MCF 10A (cell line): ENCODE data around the gene EXOC7. TPM values are rescaled to one million over a fixed set of nuclear protein-coding genes. Genes with fewer than 3 reads are reported as not detected.
A peak's percentile ranks its signal among the peaks of the same experiment; 100 is the strongest.

ENCODE experiments used
- BruUV-seq: library from RNA; stranded (reverse); fragments of 400-500 nt; replicated peaks from 2 replicates; lab custom pipeline; 2021; lab: Mats Ljungman, UMichigan
- CTCF ChIA-PET: fragments of 300-600 bp; sonication (Branson Sonifier 250); formaldehyde crosslinking; extraction: SDS; loops from one replicate; lab custom pipeline; 2021; ENCODE audit warnings: antibody characterized with exemption, inconsistent platforms; lab: Yijun Ruan, JAX
- POLR2A ChIA-PET: fragments of 300-600, 350-650 bp; sonication (Branson Sonifier 250); formaldehyde crosslinking; extraction: SDS; loops from one replicate; lab custom pipeline; 2020; ENCODE audit warnings: antibody characterized with exemption, inconsistent platforms; lab: Yijun Ruan, JAX
- DNase-seq: peaks from one replicate; pipeline ENCODE4 v3.0.0-alpha.2; 2018; ENCODE audit not compliant: unreplicated experiment
- H3K27ac Mint-ChIP-seq: one replicate; pipeline ENCODE4 v1.8.0; 2022; ENCODE audit warnings: mild to moderate bottlenecking, low read depth, mixed read lengths; ENCODE audit not compliant: unreplicated experiment
- H3K27me3 Mint-ChIP-seq: one replicate; pipeline ENCODE4 v1.8.0; 2022; ENCODE audit warnings: mixed read lengths; ENCODE audit not compliant: insufficient read depth, unreplicated experiment
- H3K36me3 Mint-ChIP-seq: one replicate; pipeline ENCODE4 v1.8.0; 2022; ENCODE audit warnings: mild to moderate bottlenecking, moderate library complexity, mixed read lengths; ENCODE audit not compliant: insufficient read depth, unreplicated experiment
- H3K4me1 Mint-ChIP-seq: one replicate; pipeline ENCODE4 v1.8.0; 2022; ENCODE audit warnings: mixed read lengths; ENCODE audit not compliant: insufficient read depth, unreplicated experiment
- H3K4me3 Mint-ChIP-seq: one replicate; pipeline ENCODE4 v1.8.0; 2022; ENCODE audit warnings: mild to moderate bottlenecking, moderate library complexity, mixed read lengths; ENCODE audit not compliant: unreplicated experiment
- H3K9me3 Mint-ChIP-seq: one replicate; pipeline ENCODE4 v1.8.0; 2022; ENCODE audit warnings: mixed read lengths; ENCODE audit not compliant: unreplicated experiment
- intact Hi-C: fragments of 100-400 bp; cut with micrococcal nuclease; formaldehyde crosslinking; loops from 2 replicates; pipeline ENCODE4 v1.14.1; 2022
- total RNA-seq: library from RNA; stranded (reverse); gene quantifications from 2 replicates; pipeline ENCODE4 v1.2.3, GENCODE V29; 2022
- TF ChIP-seq, protein P1 (sequence below): fragments of 200-600 bp; IDR thresholded peaks from one replicate; pipeline ENCODE4 v1.8.0; 2022; ENCODE audit warnings: antibody characterized with exemption, mild to moderate bottlenecking; ENCODE audit not compliant: unreplicated experiment

EXOC7 gene
- total RNA-seq, 1 experiment from 2014 or later, result 80.8 TPM

DNA sequence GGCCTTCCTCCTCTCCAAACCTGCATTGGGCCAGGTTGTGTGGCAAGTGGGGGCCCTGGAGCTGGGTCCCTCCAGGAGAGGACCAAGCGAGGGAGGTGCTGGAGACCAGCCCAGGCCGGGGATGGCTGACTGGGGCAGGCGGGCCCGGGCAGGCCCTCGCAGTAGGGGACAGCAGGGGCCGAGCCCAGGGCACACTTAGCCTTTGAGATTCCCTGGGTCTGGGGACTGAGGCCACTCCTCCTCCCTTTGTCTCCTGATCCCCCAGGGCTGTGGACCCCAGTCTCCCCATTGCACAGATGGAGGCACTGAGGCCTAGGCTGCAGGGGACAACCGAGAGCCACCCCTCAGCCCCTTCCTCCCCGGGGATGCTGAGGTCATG lies 32.2 kb upstream of the EXOC7 start:
- H3K9me3 Mint-ChIP-seq, result no peaks in the 10 kb centered on the region
- BruUV-seq, result no TSS peak
- H3K4me3 Mint-ChIP-seq, result no peak overlapping the region
- TF ChIP-seq, protein P1, sequence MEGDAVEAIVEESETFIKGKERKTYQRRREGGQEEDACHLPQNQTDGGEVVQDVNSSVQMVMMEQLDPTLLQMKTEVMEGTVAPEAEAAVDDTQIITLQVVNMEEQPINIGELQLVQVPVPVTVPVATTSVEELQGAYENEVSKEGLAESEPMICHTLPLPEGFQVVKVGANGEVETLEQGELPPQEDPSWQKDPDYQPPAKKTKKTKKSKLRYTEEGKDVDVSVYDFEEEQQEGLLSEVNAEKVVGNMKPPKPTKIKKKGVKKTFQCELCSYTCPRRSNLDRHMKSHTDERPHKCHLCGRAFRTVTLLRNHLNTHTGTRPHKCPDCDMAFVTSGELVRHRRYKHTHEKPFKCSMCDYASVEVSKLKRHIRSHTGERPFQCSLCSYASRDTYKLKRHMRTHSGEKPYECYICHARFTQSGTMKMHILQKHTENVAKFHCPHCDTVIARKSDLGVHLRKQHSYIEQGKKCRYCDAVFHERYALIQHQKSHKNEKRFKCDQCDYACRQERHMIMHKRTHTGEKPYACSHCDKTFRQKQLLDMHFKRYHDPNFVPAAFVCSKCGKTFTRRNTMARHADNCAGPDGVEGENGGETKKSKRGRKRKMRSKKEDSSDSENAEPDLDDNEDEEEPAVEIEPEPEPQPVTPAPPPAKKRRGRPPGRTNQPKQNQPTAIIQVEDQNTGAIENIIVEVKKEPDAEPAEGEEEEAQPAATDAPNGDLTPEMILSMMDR, result no peak
- DNase-seq, result no peak
- peaks cover 11% of the 10 kb centered on the region for H3K4me1 Mint-ChIP-seq
- H3K36me3 Mint-ChIP-seq, result no peaks in the 10 kb centered on the region
- ChIA-PET POLR2A (no interaction called here), CTCF (no interaction called here)
- intact Hi-C loops, result no loop called here
- no peaks in the 10 kb centered on the region for H3K27me3 Mint-ChIP-seq
- no peak overlapping the region for H3K27ac Mint-ChIP-seq

DNA sequence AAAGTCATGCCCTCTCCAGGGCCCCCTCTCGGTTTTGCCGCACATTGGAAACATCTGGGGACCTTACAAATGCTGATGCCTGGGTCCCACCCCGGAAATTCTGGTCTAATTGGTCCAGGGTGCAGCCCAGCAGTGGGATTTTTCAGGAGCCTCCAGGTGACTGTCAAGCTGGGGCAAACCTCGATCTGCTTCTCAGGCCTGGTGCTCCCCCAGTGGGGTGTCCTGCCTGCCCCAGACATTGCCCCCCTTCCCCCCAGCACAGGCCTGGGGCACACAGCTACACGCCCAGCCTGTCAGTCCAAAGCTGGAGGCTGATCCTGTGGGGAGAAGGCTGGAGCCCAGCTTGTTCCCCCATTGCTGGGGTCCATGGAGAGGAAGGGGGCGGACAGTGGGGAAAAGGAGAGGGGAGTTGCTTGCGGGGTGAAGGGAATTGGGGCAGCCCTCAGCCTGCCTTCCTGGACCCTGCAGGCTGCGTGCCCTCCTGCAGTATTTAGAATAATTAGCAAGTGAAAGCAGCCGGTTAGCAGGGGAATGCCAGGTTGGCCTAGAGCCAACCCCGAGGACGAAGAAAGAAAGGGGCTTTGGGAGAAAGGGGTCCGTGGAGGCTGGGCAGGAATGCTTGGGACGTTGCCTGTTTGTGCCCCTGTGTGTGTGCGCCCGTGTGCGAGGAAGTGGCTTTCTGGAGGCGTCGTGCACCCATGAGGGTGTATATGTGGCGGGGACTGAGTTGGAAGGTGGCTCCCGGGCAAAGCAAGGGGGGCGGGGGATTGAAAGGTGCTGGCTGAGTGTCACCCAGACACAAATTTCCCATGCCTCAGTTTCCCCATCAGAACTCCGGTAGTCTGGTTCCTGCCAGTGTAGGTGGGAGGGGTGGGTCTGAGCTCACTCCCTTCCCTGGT lies 31.6 kb upstream of the EXOC7 start:
- Mint-ChIP-seq H3K27ac (no peak overlapping the region), H3K27me3 (no peaks in the 10 kb centered on the region), H3K9me3 (no peaks in the 10 kb centered on the region), H3K4me3 (no peak overlapping the region), H3K4me1 (peaks cover 11% of the 10 kb centered on the region), H3K36me3 (no peaks in the 10 kb centered on the region)
- no peak for DNase-seq
- ChIA-PET POLR2A (no interaction called here), CTCF (interaction anchor here (1.0 kb wide), 1 partner anchor 144 kb away, joined by 4 read pairs; no protein-coding TSS in a partner anchor)
- TF ChIP-seq, protein P1, result no peak
- intact Hi-C loops, result no loop called here
- no TSS peak for BruUV-seq

DNA sequence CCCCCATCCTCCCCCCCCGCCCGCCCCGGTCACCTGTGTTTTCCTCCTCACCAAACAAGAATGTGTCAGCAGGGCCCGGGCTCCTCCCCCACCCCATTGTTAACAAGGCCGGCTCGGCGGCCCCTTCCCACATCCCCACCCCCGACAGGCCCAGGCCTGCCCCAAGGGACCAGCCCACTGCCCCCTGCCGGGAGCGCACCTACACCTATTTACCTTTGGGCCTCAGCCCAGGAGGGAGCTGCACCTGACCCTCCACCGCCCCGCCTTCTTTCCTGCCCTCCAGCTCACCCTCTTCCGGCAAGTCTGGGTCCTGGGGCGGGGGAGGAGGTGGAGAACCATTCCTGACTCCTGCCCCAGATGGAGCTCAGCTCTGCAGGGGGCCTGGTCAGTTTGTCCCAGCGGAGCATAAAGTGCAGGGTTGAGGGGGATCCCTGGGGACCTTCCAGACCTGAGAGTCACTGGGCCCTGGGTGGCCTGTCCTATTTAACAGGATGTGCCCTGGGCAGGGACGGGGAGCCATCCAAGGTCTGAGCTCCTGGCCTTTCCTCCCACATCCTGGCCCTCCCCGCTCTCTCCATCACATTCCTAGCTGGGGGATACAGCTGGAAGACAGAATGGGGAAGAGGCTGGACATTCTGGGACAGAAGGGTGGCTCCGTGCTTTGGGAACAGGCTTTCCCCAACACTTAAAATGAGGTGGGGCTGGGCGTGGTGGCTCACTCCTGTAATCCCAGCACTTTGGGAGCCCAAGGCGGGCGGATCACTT lies 29.2 kb upstream of the EXOC7 start:
- CTCF ChIA-PET, result interaction anchor here (0.5 to 1.4 kb wide), 8 partner anchors 8 to 215 kb away, joined by 3 to 6 read pairs (median 4); partner anchors contain the start of gene FOXJ1
- intact Hi-C loops, result no loop called here
- Mint-ChIP-seq H3K4me1 (peaks cover 11% of the 10 kb centered on the region), H3K36me3 (no peaks in the 10 kb centered on the region), H3K4me3 (no peak overlapping the region), H3K9me3 (no peaks in the 10 kb centered on the region), H3K27me3 (no peaks in the 10 kb centered on the region), H3K27ac (no peak overlapping the region)
- no TSS peak for BruUV-seq
- TF ChIP-seq, protein P1, result no peak
- POLR2A ChIA-PET, result interaction anchor here (0.6 to 2.3 kb wide), 5 partner anchors 9 to 1007 kb away, joined by 3 to 11 read pairs (median 3); partner anchors contain the start of gene UBALD2
- peak; percentile 92 for DNase-seq
